Measurements from ENCODE around the gene ACVR1.
"Not testable (repeated sequence)": the region's sequence is repeated elsewhere in the genome, so short reads cannot be mapped to it uniquely, and the experiment has no call there.

Gene ACVR1

DNA sequence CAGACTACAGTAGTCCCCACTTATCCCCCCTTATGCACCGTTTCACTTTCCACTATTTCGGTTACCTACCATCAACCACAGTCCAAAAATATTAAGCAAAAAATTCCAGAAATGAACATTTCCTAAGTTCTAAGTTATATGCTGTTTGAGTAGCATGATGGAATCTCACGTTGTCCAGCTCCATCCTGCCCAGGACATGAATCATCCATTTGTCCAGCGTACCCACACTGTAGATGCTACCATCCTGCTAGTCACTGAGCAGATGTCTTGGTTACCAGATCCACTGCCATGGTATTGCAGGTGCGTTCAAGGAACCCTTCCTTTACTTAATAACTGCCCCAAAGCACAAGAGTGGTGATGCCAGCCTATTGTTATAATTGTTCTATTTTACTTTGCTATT is 87.9 kb downstream of the ACVR1 start:
- no peak for DNase-seq

DNA sequence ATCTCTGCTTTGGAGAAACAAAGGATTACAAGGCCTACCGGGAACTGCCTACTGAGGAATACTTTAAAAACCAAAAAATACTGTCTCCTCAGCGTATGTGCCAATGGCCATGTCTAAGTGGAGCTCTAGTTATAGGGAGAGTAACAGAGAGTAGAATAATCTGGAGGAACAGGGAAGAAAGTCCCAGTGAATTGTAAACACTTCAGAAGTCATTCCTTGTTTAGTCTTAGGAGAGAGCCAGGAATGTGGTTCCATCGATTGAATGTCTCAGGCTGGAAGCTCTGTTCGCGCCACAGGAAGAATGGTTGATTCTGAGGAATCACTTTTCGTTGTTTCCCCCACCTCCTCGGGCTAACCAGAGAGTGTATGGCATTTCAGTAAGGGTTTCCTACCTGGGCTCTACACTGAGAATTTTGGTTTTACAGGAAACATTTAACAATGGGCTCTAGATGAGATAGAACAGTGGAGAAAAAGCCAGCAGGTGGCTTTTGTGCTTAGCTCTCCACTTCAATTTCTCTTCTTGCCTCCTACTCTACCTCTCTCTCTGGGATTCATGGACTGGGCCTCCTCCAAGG is 88.7 kb downstream of the ACVR1 start:
- no peak for DNase-seq

DNA sequence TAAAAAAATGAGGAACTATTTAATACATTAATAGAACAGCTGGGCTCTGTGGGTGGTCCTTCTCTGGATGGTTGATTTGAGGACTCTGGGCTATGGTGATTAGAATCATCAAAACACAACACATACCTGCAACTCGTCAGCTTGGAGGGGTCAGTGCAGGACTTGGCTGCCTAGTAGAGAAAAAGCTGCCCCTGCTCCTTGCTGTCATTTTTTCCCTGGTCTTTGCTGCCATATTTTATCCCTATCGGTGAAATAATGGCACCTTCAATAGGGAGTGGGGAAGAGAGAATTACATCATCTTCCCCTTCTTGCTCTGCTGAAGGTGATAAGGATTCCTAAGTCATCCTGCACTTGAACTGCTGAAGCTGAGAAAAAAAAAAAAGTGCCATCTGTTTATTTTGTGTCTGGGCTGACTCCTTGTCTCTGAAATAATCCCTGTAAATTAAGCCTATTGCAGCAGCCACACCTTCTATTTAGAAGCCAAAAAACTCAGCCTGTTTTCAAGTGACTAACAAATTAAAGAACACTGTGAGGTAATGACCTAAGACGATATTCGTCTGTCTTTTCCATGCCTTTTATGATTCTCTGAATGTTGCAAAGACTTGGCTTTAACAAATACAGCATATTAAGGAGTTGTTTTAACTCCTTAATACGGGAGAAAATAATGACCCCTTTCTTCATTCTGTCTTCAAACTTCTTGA is 89.3 kb downstream of the ACVR1 start:
- no peak for DNase-seq

DNA sequence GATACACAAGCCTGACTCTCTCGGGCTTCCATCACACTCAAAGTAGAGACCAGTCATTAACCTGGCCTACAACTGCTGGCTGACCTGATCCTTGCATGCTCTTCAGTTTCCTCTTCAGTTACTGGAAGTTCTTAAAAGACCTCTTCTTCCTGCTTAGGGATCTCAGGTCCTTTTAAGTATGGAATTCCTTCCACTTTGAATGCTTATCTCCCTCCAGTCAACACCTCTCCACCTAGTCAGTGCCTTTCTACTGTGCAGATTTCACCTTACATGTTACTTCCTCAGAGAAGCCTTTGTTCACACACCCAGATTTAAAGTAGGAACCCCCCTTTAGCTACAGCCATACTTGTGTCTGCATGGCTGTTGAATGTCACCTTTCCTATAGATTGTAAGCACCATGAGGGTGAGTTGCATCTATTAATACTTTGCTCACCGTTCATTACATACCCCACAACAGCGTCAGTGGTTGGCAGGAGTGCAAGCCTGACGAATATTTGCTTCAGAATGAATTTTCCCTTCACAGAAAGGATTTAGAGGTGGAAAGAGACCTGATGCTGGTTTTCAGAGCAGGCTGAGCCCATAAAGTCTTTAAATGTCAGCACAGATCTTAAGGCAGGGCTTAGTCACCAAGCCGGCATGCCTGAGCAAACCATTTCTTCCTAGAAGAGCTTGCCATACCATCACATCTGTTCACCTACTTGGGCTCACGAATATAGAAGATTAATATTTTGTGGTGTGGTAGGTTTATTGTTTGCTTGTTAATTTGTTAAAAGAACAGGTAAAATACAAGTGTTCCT is 90.1 kb downstream of the ACVR1 start:
- no peak for DNase-seq

DNA sequence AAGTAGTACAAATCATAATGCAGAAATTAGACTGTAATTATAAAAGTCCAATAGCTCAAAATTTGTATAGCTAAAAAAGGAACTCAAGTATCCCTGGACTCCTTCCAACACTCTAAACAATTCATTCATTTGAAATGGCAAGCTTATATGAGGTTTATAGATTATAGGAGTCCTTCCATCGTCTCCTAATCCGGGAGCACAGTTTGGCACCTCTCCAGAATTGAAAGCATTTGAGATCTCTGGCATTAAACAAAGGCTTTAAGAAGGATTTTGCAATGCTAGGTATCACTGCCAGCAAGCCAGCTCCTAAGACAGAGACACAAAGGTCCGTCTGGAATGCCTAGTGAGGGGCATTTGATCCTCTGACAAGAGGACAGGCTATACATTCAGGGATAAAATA is 90.9 kb downstream of the ACVR1 start:
- peak; percentile 58 for DNase-seq

DNA sequence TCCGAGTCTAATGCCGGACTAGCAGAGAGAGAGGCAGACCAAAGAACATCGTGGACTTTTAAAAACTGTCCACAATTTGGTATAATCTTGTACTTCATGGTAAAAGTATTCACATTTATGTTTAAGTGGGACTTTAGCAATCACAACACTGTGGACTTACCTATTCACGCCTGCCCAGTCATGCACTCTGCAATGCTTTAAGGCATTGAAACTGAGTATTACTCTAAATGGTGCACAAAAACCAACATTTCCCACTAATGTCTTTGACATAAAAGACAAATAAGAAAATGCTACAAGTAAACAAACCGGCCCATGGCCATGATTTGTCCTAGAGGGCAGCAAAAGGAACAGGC is 91.3 kb downstream of the ACVR1 start:
- DNase-seq = no peak

DNA sequence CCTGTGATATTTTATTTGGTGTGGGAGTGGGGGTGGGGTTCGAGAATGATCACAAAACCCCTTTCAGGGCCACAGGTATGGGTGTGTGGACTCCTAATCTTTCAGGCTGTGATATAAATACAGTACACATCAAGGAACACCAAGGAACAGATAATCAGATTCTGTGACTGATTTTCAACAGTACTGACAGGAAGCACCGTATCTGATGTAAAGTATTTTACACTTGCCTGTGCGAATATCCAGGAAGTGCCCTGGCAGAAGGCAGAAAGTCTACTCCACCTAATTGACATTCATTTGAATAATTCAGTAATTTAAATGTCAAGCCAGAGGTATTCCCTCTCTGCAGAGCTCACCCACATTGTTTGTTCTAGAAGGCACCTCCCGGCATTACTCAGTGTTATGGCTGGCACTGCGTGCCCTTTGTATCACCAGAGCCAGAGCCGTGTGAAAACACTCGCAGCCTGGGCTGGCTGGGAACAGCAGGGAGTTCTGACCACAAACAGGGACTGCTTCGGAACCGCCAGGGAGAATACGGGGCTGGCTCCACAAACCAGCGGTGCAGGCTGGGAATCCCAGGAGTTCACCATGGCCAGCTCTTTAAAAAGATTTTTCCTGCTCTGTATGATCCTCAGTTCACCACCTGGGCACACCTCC is 91.8 kb downstream of the ACVR1 start:
- peak; percentile 60 for DNase-seq

DNA sequence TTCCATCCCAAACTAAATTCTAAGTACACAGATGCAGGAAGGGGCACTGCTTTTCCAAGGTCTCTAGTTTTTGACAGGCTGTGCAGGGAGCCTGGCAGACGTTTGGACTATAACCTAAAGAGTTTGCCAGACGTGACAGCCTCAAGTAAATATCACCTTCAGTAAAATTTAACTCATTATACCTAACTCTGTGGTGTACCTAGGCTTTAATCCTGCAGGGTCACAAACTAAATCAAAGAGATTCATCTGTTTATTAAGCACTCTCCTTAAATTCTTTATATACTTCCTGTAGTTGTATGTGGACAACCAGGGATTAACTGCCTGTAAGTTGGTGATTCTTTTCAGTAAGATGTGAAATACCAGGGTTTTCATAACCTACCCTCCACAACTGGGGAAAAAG is 92.9 kb downstream of the ACVR1 start:
- DNase-seq = no peak

DNA sequence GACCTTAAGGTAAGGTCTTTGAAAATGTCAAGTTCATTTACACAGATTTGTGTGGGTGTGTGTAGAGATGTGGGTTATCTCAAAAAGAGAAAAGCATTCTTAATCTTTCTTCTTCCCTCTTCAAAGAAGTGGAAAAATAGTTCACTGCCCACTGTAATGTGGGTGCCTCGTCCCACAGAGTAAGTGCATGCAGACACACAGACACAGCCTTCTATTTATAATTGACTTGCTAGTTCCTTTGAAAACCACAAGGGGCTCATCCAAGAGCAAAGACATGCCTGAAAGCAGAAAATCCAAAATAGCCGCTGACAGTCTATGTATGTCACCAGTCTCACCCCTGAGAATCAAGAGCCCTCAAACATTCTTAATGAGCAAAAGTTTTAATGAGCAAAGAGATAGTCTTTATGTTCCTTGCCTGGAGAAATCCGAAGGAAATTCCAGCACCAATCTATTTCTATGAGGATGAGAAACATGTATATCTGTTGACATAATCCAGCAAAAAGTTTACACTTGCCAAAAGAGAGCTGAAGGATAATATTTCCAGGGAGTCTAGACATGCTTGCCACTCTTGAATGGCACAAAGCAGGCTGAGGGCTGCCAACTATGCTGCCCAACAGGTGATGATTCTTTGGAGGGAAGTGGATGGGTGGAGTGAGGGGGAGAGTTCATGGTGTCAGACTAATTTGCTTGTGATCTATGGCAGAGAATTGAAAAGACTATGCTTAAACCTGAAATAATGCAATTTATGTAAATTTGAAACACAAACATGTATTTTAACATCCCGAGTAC is 93.9 kb downstream of the ACVR1 start:
- DNase-seq = peak; percentile 26

DNA sequence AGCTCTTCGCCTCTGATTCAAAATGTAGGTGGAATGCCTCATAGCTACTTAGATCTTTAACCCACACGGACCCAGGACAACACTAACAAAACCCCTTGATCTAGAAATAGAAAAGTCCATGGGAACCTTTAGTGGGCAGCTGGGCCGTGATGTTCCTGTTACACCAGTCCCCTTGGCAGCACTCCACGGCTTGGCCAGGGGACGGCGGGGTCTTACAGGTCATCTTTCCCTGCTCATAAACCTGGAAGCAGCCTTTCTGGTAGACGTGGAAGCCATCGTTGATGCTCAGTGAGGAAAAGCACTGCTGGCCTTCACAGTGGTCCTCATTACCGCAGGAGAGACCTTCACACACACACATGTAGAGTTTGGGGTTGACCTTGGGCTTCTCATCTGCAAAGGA is 95.9 kb downstream of the ACVR1 start:
- DNase-seq = no peak

DNA sequence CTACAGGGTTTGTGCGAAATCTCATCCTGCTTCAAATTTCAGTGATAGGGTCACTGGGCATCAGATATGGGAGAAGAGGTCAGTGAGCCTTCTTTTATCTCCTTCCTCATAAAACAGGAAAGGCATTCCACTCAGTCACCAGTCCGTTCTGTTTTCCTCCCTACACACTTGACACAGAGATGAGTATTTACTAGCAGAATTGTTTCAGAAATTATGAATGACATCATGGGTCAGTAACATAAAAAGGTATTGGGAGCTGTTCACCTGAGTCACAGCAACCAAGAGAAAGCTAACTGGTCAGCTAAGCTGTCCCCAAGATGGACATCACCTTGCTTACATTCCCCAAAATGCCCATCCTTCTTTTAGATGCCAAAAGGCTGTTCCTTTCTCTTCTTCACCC is 96.3 kb downstream of the ACVR1 start:
- no peak for DNase-seq

DNA sequence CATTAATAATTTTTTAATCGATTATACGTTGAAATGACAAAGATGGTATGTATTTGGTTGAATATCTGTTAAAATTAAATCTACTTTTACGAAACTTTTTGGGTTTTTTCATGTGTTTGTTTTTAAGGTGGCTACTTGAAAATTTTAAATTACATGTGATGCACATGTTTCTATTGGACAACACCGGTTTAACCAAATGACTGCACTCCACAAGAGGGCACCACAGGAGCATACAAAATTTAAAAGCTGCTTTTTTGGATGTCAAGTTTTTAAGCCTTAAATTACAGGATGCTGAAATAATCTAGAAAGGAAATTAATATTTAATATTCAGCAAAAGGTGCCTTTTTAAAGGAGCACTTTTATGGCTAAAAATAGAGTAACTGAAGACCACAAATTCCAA is 98.7 kb downstream of the ACVR1 start:
- DNase-seq = no peak

DNA sequence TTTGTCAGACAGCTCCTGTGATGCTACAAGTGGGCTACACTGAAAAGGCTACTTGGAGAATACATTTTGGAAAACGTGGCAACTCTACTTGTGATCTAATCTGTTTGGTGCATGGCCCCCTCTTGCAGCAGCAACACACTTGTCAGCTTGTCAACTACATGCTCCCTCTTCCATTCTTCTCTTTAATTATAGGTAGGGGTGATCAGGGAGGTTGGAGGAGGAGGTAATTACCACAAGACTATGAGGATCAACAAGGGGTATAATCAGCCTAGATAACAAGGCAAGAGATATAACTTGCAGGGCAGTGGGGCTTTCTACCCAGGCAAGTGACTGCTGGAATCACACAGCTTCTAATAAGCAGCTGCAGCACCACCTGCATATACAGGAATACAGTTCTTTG is 104.9 kb downstream of the ACVR1 start:
- DNase-seq = no peak

DNA sequence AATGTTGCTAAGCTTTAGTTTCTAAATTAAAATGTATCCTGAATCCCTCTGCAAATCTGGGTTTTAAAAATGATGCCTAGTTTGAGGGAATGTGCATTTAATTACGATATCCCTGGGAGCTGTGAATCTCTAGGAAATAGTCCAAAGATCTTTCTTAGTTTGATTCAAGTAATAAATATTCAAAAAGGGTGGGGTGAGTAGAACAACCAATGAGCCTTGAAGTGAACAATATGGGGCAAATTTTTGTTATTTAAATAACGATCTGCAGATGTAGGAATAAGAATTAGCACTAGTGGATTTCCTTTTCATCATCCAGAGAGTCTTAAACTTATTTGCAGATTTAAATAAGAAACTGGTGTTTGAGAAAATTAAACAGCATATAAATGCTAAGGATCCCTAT is 106.3 kb downstream of the ACVR1 start:
- no peak for DNase-seq

DNA sequence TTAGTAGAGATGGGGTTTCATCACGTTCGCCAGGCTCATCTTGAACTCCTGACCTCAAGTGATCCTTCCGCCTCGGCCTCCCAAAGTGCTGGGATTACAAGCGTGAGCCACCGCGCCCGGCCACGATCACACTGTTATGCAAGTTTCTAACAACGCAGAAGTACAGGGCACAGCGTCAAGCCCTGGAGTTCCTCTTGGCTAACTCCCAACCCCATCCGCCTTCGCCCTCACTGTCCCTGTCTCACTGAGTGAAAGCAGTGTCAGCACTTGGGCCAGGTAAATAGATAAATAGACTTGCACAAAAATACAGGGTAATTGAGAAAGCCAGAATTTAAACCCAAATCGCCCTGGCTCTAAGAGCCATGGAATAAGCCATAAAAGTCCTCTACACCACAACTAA is 111.7 kb downstream of the ACVR1 start:
- no peak for DNase-seq

DNA sequence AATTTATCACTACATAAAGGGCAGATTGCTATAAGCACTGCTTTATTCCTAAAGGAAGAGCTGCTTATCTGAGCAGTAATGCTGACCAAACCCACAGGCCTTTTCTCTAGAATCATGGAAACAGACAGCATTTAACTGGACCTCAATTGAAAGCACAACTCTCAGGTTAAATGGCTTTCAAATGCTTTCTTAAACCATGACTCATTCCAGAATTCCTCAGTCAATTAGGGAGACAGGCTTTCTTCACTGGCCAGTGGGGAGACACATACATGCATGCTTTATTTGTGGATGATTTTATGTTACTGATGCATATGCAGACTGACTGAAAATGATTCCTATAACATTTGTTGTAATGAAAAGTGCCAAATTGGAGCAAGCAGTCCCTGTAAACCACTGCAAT is 114.6 kb downstream of the ACVR1 start:
- no peak for DNase-seq

DNA sequence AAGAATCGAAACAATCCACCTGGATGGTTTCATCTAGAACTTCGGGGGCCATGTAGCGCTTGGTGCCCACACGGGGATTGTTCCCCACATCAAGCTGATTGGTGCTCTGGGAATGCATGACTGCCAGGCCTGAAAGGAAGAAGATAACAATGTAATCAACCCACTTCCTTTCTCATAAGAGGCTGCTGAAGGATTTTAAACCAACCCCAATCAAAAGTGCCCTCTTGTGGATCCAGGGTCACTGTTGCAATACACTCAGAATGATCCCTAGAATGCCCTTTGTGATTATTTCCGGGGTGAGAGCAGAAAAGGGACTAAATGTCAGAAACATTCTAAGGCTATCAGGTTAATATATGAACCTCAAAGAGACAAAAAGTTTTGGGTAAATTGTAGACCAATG is 115.2 kb downstream of the ACVR1 start:
- DNase-seq = no peak

DNA sequence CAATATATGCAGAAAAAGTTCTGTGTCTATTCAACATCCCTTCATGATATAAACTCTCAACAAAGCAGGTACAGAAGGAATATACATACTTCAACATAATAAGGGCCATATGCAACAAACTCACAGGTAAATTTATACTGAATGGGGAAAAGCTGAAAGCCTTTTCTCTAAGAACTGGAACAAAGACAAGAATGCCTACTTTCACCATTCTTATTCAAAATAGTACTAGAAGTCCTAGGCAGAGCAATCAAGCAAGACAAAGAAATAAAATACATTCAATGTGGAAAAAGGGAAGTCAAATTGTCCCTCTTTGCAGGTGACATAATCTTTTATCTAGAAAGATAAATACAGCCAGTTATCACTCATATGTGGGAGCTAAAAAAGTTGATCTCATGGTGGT is 116.3 kb downstream of the ACVR1 start:
- no peak for DNase-seq

DNA sequence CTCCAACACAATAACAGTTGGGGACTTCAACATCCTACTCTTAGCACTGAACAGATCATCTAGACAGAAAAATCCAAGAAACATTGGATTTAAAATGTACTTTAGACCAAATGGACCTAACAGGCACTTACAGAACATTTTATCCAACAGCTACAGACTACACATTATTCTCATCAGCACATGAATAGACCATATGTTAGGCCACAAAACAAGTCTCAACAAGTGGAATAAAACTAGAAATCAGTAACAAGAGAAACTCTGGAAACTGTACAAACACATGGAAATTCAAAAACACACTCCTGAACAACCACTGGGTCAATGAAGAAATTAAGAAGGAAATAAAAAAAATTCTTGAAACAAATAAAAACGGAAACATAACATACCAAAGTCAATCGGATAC is 117.5 kb downstream of the ACVR1 start:
- no peak for DNase-seq

DNA sequence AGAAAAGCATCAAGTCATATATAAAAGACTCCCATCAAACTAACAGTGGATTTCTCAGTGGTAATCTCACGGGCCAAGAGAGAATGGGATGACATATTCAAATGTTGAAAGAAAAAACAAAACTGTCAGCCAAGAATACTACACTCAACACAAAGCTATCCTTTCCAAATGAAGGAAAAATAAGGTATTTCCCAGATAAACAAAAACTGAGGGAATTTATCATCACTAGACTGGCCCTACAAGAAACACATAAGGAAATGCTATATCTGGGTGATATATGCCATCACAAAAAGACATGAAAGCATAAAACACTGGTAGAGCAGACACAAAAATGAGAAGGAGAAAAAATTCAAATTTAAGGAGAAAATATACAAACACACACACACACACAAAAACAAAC is 118.6 kb downstream of the ACVR1 start:
- no peak for DNase-seq

DNA sequence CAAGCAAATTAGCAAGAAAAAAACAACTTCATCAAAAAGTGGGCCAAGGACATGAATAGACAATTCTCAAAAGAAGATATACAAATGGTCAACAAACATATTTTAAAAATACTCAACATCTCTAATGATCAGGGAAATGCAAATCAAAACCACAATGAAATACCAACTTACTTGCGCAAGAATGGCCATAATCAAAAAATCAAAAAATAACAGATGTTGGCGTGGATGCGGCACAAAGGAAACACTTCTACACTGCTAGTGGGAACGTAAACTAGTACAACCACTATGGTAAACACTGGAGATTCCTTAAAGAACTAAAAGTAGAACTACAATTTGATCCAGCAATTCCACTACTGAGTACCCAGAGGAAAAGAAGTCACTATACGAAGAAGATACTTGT is 119.7 kb downstream of the ACVR1 start:
- not testable (repeated sequence) for DNase-seq

DNA sequence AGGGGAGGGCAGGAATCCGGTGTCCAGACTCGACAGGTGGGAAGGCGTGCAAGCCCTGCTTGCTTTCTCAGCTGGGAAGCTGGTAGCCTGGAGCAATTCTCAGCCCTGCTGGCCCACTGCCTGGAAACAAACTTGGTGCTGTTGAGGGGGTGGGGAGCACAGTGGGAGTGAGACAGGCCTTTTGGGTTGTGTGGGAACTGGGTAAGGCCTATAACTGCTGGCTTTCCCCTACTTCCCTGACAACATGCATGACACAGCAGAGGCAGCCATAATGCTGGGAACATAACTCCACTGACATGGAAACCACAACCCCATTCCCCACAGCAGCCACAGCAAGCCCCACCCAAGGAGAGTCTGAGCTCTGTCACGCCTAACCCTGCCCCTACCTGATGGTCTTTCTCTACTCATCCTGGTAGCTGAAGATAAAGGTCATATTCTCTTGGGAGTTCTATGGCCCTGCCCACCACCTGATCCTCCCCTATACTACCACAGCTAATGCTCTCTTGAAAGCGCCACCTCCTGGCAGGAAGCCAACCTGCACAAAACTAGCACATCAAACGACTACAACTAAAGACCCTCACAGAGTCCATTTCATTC is 124.6 kb downstream of the ACVR1 start:
- no peak for DNase-seq

DNA sequence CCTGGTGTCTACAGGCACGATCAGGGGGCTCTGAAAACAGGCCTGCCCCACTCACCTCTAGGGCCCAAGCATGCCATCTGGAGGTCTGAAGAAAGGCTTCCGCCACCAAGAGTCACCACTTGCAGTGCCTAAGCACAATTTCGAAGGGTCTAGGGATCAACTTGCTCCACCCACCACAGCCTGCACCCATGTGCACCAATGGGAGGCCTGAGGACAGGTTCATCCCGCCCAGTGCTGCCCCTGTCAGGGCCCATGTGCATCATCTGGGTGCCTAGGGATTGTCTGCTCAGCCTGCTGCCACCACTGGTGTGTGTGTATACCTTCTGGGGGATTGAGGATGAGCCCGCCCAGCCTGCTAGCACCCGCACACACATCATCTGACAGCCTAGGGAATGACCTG is 126.4 kb downstream of the ACVR1 start:
- no peak for DNase-seq
